GM12878 (cell line): ENCODE data around the gene CHN2. TPM values are rescaled to one million over a fixed set of nuclear protein-coding genes. Genes with fewer than 3 reads are reported as not detected.

ENCODE experiments used
- ATAC-seq: fragments of 200-7000 bp; cut with Tn5 transposase; 3 replicates; pipeline ENCODE4 v1.9.1; 2020; ENCODE audit warnings: mild to moderate bottlenecking, moderate library complexity
- BruUV-seq: library from RNA; stranded (reverse); fragments of 400-500 nt; replicated peaks from 2 replicates; lab custom pipeline; 2021; lab: Mats Ljungman, UMichigan
- CTCF ChIA-PET: fragments of 300-600 bp; sonication (Branson Sonifier 250); formaldehyde crosslinking; extraction: SDS; loops from one replicate; lab custom pipeline; 2021; ENCODE audit warnings: inconsistent platforms; lab: Yijun Ruan, JAX
- POLR2A ChIA-PET: fragments of 350-600 bp; formaldehyde crosslinking; extraction: SDS; loops from one replicate; lab custom pipeline; 2021; ENCODE audit warnings: inconsistent platforms; lab: Charles Lee
- RAD21 ChIA-PET: fragments of 300-600 bp; sonication (Branson Sonifier 250); formaldehyde crosslinking; loops from one replicate; lab custom pipeline; 2023; ENCODE audit warnings: antibody characterized with exemption; ENCODE audit not compliant: unreplicated experiment; lab: Charles Lee
- SMC1A ChIA-PET: fragments of 300-600 bp; sonication (Branson Sonifier 250); formaldehyde crosslinking; loops from one replicate; lab custom pipeline; 2023; ENCODE audit not compliant: unreplicated experiment, uncharacterized antibody; lab: Charles Lee
- DNase-seq: peaks from one replicate; pipeline ENCODE4 v3.0.0-alpha.2; 2011; ENCODE audit warnings: low read depth, low spot score
- FAIRE-seq: peaks from 3 replicates; lab custom pipeline; 2011; peaks lifted over from hg19 to GRCh38; lab: Jason Lieb, UNC
- H2AFZ ChIP-seq: 2 replicates; pipeline ENCODE4 v1.6.0; 2011; ENCODE audit warnings: low read depth, low read length, control low read depth; ENCODE audit not compliant: control insufficient read depth
- H3K27ac ChIP-seq: 2 replicates; pipeline ENCODE4 v1.5.1; 2011; ENCODE audit warnings: control low read depth; ENCODE audit not compliant: control insufficient read depth, insufficient read depth
- H3K27me3 ChIP-seq, 2 experiments: replicated peaks in 1 of 2; 2 replicates each; pipeline versions ENCODE4 v1.6.0 to v1.6.1; 2011; ENCODE audit warnings: low read length in 1 of 2; ENCODE audit not compliant: control insufficient read depth in 2 of 2, insufficient read depth in 2 of 2
- H3K36me3 ChIP-seq, 2 experiments: 2 replicates each; pipeline ENCODE4 v1.5.1; 2011; ENCODE audit warnings: low read length in 1 of 2; ENCODE audit not compliant: control insufficient read depth in 2 of 2, insufficient read depth in 2 of 2
- H3K4me1 ChIP-seq: 2 replicates; pipeline ENCODE4 v1.6.1; 2011; ENCODE audit warnings: mild to moderate bottlenecking, low read length, moderate library complexity, mixed read lengths; ENCODE audit not compliant: control insufficient read depth, insufficient read depth
- H3K4me2 ChIP-seq: 2 replicates; pipeline ENCODE4 v1.6.0; 2011; ENCODE audit warnings: control low read depth; ENCODE audit not compliant: control insufficient read depth, insufficient read depth
- H3K4me3 ChIP-seq: fragments of 200-600 bp; sonication (generic); 2 replicates; pipeline ENCODE4 v1.5.1; 2016
- H3K79me2 ChIP-seq: 2 replicates; pipeline ENCODE4 v1.6.0; 2011; ENCODE audit warnings: low read length; ENCODE audit not compliant: control insufficient read depth, insufficient read depth
- H3K9ac ChIP-seq: 2 replicates; pipeline ENCODE4 v1.8.0; 2011; ENCODE audit warnings: low read length, control low read depth, mixed read lengths; ENCODE audit not compliant: control insufficient read depth, insufficient read depth
- H3K9me3 ChIP-seq: replicated peaks from 3 replicates; pipeline ENCODE4 v1.5.1; 2011; ENCODE audit warnings: mild to moderate bottlenecking, low read length; ENCODE audit not compliant: control insufficient read depth, insufficient read depth
- H4K20me1 ChIP-seq: 2 replicates; pipeline ENCODE4 v1.6.0; 2011; ENCODE audit not compliant: control insufficient read depth, insufficient read depth
- NFXL1 ChIP-seq: fragments of 450-650 bp; IDR thresholded peaks from 2 replicates; pipeline ENCODE4 v1.6.1; 2017; ENCODE audit warnings: antibody characterized with exemption, mild to moderate bottlenecking, borderline replicate concordance
- PAX5 ChIP-seq: IDR thresholded peaks from 2 replicates; pipeline ENCODE4 v1.6.1; 2011; ENCODE audit warnings: low read depth, low read length, borderline replicate concordance
- RB1 ChIP-seq: fragments of 450-650 bp; formaldehyde crosslinking; IDR thresholded peaks from 2 replicates; pipeline ENCODE4 v1.6.1; 2017; ENCODE audit warnings: mild to moderate bottlenecking, borderline replicate concordance
- SIX5 ChIP-seq: IDR thresholded peaks from 2 replicates; pipeline ENCODE4 v1.6.1; 2011; ENCODE audit warnings: mild to moderate bottlenecking, low read depth, low read length, moderate library complexity; ENCODE audit not compliant: severe bottlenecking
- SREBF2 ChIP-seq: IDR thresholded peaks from 2 replicates; pipeline ENCODE4 v1.6.1; 2012; ENCODE audit warnings: mild to moderate bottlenecking, low read length
- ZNF384 ChIP-seq: IDR thresholded peaks from 2 replicates; pipeline ENCODE4 v1.6.1; 2012; ENCODE audit warnings: low read depth, mild to moderate bottlenecking, low read length, improper control_type of control experiment, borderline replicate concordance
- WGBS: methylation state at CpG from one replicate; pipeline ENCODE4 v1.1.6; 2016; ENCODE audit warnings: low lambda C conversion rate; ENCODE audit not compliant: insufficient replicate concordance, insufficient coverage; ENCODE audit errors: missing lambda C conversion rate; 5-methylcytosine and 5-hydroxymethylcytosine counted together
- in situ Hi-C: fragments of 300-500 bp; cut with MboI; formaldehyde crosslinking; loops from 9 replicates; pipeline ENCODE4 v1.14.3; 2018; ENCODE audit warnings: mixed read lengths
- intact Hi-C: fragments of 100-400 bp; cut with micrococcal nuclease; formaldehyde crosslinking; loops from one replicate; pipeline ENCODE4 v1.14.2; 2022; ENCODE audit not compliant: unreplicated experiment
- polyA plus RNA-seq, 11 experiments: library from polyadenylated mRNA; depleted of rRNA in 4 of 11; unstranded in 6 of 11; stranded (reverse) in 5 of 11; fragments of >200 nt; fragmentation: Nextera tagmentation in 4 of 11; fragmentation: Illumina TruSeq in 1 of 11; extraction: Ambion mirVana in 4 of 11; extraction: Trizol in 1 of 11; gene quantifications; 1 replicate in 1 of 11; 2 replicates in 10 of 11; pipeline versions ENCODE4 v1.2.1 to v1.2.3, GENCODE V29; 2011 to 2016; ENCODE audit warnings: inconsistent platforms in 2 of 11, missing spikeins in 2 of 11, low read depth in 1 of 11
- total RNA-seq, 4 experiments: library from RNA; depleted of rRNA in 3 of 4; stranded (reverse); fragments of >200 nt in 3 of 4; fragmentation: Illumina TruSeq in 1 of 4; extraction: Trizol in 1 of 4; gene quantifications; 2 replicates each; pipeline versions ENCODE4 v1.2.1 to v1.2.3, GENCODE V29; 2013 to 2021
- TF ChIP-seq, protein P1 (sequence below): IDR thresholded peaks from 2 replicates; pipeline ENCODE4 v1.6.1; 2012; ENCODE audit warnings: low read length, inconsistent platforms
- TF ChIP-seq, protein P2 (sequence below): IDR thresholded peaks from 2 replicates; pipeline ENCODE4 v1.6.1; 2012; ENCODE audit warnings: mild to moderate bottlenecking, low read depth, low read length
- TF ChIP-seq, protein P3 (sequence below): fragments of 150-350 bp; IDR thresholded peaks from 2 replicates; pipeline ENCODE4 v1.6.1; 2016; ENCODE audit warnings: low read depth, low read length
- TF ChIP-seq, protein P4 (sequence below): IDR thresholded peaks from 2 replicates; pipeline ENCODE4 v1.6.1; 2012; ENCODE audit warnings: low read depth, low read length, improper control_type of control experiment
- TF ChIP-seq, protein P5 (sequence below): fragments of 450-650 bp; IDR thresholded peaks from 2 replicates; pipeline ENCODE4 v1.6.1; 2018; ENCODE audit warnings: borderline replicate concordance, mild to moderate bottlenecking; ENCODE audit not compliant: partially characterized antibody

The CHN2 gene
- total and polyA plus RNA-seq, 10 of the 15 experiments (the other 5 are each of a cell fraction or from before 2014, with no cell fraction given) = 0.11 to 3.8 (median 0.37) TPM; not detected in 2

DNA sequence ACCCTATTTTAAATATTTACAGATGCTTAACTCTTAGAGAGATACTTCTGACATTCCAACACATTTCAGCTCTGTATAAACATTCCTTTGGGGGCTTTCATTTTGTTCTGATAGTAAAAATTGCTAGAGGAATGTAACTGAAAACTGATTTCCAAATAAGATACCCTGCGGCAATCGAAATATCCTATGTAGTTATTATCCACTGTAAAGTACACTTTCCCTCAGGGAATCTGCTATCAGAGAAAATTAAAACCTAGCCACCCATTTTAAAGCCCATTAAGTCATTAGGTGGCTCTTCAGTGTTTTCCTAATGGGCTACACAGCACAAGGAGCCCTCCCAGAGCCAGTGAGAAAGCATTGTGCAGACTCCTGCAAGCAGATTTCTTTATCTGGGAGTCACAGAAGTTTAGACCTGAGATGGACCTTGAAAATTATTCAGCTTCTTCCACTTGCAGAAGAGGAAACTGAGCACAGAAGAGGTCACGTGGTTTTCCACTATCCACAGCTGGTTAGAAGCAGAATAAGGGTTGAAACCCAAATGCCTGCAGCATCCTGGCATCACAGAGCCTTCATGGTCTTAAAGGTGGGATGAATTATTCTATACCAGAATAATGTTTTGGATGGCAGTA lies 35.7 kb upstream of the CHN2 start:
- H3K4me2 ChIP-seq = no peak overlapping the region
- no peaks in the 10 kb centered on the region for H3K79me2 ChIP-seq
- H3K27me3 ChIP-seq = no peaks in the 10 kb centered on the region; a peak in 1 of 4 replicates
- H3K27ac ChIP-seq = no peak overlapping the region
- no peaks in the 10 kb centered on the region for H3K9me3 ChIP-seq
- ChIA-PET RAD21 (no interaction called here), SMC1A (no interaction called here), POLR2A (no interaction called here), CTCF (no interaction called here)
- 27% methylated on average over 3 of the region's 3 CpGs for WGBS
- no TSS peak for BruUV-seq
- no peak overlapping the region for H2AFZ ChIP-seq
- in situ Hi-C loops (no loop called here), intact Hi-C loops (no loop called here)
- H3K4me3 ChIP-seq = no peak overlapping the region
- FAIRE-seq (no peak), DNase-seq (no peak), ATAC-seq (no peak)
- no peaks in the 10 kb centered on the region for H3K36me3 ChIP-seq
- no peak overlapping the region for H3K9ac ChIP-seq
- H3K4me1 ChIP-seq = no peaks in the 10 kb centered on the region
- no peaks in the 10 kb centered on the region for H4K20me1 ChIP-seq
- TF ChIP-seq, protein P1, sequence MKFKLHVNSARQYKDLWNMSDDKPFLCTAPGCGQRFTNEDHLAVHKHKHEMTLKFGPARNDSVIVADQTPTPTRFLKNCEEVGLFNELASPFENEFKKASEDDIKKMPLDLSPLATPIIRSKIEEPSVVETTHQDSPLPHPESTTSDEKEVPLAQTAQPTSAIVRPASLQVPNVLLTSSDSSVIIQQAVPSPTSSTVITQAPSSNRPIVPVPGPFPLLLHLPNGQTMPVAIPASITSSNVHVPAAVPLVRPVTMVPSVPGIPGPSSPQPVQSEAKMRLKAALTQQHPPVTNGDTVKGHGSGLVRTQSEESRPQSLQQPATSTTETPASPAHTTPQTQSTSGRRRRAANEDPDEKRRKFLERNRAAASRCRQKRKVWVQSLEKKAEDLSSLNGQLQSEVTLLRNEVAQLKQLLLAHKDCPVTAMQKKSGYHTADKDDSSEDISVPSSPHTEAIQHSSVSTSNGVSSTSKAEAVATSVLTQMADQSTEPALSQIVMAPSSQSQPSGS = no peak
- TF ChIP-seq SREBF2 = no peak
- TF ChIP-seq NFXL1 = no peak
- no peak for TF ChIP-seq RB1
- TF ChIP-seq, protein P2, sequence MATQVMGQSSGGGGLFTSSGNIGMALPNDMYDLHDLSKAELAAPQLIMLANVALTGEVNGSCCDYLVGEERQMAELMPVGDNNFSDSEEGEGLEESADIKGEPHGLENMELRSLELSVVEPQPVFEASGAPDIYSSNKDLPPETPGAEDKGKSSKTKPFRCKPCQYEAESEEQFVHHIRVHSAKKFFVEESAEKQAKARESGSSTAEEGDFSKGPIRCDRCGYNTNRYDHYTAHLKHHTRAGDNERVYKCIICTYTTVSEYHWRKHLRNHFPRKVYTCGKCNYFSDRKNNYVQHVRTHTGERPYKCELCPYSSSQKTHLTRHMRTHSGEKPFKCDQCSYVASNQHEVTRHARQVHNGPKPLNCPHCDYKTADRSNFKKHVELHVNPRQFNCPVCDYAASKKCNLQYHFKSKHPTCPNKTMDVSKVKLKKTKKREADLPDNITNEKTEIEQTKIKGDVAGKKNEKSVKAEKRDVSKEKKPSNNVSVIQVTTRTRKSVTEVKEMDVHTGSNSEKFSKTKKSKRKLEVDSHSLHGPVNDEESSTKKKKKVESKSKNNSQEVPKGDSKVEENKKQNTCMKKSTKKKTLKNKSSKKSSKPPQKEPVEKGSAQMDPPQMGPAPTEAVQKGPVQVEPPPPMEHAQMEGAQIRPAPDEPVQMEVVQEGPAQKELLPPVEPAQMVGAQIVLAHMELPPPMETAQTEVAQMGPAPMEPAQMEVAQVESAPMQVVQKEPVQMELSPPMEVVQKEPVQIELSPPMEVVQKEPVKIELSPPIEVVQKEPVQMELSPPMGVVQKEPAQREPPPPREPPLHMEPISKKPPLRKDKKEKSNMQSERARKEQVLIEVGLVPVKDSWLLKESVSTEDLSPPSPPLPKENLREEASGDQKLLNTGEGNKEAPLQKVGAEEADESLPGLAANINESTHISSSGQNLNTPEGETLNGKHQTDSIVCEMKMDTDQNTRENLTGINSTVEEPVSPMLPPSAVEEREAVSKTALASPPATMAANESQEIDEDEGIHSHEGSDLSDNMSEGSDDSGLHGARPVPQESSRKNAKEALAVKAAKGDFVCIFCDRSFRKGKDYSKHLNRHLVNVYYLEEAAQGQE = no peak
- TF ChIP-seq SIX5 = no peak
- no peak for TF ChIP-seq PAX5
- TF ChIP-seq ZNF384 = no peak
- TF ChIP-seq, protein P3, sequence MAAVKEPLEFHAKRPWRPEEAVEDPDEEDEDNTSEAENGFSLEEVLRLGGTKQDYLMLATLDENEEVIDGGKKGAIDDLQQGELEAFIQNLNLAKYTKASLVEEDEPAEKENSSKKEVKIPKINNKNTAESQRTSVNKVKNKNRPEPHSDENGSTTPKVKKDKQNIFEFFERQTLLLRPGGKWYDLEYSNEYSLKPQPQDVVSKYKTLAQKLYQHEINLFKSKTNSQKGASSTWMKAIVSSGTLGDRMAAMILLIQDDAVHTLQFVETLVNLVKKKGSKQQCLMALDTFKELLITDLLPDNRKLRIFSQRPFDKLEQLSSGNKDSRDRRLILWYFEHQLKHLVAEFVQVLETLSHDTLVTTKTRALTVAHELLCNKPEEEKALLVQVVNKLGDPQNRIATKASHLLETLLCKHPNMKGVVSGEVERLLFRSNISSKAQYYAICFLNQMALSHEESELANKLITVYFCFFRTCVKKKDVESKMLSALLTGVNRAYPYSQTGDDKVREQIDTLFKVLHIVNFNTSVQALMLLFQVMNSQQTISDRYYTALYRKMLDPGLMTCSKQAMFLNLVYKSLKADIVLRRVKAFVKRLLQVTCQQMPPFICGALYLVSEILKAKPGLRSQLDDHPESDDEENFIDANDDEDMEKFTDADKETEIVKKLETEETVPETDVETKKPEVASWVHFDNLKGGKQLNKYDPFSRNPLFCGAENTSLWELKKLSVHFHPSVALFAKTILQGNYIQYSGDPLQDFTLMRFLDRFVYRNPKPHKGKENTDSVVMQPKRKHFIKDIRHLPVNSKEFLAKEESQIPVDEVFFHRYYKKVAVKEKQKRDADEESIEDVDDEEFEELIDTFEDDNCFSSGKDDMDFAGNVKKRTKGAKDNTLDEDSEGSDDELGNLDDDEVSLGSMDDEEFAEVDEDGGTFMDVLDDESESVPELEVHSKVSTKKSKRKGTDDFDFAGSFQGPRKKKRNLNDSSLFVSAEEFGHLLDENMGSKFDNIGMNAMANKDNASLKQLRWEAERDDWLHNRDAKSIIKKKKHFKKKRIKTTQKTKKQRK = no peak
- TF ChIP-seq, protein P4, sequence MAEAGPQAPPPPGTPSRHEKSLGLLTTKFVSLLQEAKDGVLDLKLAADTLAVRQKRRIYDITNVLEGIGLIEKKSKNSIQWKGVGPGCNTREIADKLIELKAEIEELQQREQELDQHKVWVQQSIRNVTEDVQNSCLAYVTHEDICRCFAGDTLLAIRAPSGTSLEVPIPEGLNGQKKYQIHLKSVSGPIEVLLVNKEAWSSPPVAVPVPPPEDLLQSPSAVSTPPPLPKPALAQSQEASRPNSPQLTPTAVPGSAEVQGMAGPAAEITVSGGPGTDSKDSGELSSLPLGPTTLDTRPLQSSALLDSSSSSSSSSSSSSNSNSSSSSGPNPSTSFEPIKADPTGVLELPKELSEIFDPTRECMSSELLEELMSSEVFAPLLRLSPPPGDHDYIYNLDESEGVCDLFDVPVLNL = no peak
- TF ChIP-seq, protein P5, sequence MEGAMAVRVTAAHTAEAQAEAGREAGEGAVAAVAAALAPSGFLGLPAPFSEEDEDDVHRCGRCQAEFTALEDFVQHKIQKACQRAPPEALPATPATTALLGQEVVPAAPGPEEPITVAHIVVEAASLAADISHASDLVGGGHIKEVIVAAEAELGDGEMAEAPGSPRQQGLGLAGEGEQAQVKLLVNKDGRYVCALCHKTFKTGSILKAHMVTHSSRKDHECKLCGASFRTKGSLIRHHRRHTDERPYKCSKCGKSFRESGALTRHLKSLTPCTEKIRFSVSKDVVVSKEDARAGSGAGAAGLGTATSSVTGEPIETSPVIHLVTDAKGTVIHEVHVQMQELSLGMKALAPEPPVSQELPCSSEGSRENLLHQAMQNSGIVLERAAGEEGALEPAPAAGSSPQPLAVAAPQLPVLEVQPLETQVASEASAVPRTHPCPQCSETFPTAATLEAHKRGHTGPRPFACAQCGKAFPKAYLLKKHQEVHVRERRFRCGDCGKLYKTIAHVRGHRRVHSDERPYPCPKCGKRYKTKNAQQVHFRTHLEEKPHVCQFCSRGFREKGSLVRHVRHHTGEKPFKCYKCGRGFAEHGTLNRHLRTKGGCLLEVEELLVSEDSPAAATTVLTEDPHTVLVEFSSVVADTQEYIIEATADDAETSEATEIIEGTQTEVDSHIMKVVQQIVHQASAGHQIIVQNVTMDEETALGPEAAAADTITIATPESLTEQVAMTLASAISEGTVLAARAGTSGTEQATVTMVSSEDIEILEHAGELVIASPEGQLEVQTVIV = no peak
